ENCODE data around the gene FAM110C. TPM values are rescaled to one million over a fixed set of nuclear protein-coding genes. Genes with fewer than 3 reads are reported as not detected.
A peak's percentile ranks its signal among the peaks of the same experiment; 100 is the strongest.

The FAM110C gene
- total and polyA plus RNA-seq, 4 donors, result 2.8 to 9.7 (median 3.2) TPM

DNA sequence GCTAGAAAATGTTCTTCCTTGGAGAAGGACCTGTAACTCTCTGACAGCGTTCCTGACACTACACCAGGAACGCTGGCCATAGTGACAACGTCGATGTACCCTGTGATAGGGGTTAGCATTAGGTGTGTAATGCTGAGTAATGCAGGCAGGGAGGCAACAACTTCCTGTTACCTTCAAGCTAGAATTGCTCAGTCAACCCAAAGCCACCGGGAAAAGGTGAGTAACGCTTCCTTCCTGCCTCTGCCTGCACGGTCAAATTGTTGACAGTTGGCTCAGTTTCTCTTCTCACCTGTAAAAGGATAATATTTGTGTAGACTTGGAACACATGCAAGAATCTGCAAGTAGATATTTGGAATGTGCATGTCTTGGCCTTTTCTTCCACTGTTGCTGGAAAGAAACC is 12.7 kb downstream of the FAM110C start:
- no peaks in the 10 kb centered on the region for H3K27me3 ChIP-seq (ENCODE audit: control insufficient read depth in 3 of 3, insufficient read depth in 3 of 3, low read length in 2 of 3)
- 39 to 41% methylated on average over 7 of the region's 7 CpGs for WGBS, 2 donors
- ATAC-seq (ENCODE audit: insufficient read depth, low FRiP score), result no peak
- H3K36me3 ChIP-seq (ENCODE audit: control insufficient read depth in 4 of 4, insufficient read depth in 4 of 4, low read length in 4 of 4), result no peaks in the 10 kb centered on the region
- no peaks in the 10 kb centered on the region for H3K9me3 ChIP-seq (ENCODE audit: control insufficient read depth in 4 of 4, insufficient read depth in 3 of 4, low read length in 3 of 4)
- TF ChIP-seq CTCF (IDR thresholded peaks at IDR 0.05; ENCODE audit: control extremely low read depth, extremely low read depth), result no peak
- DNase-seq, result no peak
- H3K4me1 ChIP-seq (ENCODE audit: control insufficient read depth in 5 of 5, insufficient read depth in 5 of 5, low read length in 5 of 5), result peaks cover 0 to 6% (median 0%) of the 10 kb centered on the region in 5 donors
- H3K4me3 ChIP-seq, result no peak overlapping the region
- no peak overlapping the region for H3K27ac ChIP-seq (ENCODE audit: low read depth in 1 of 2, low read length in 1 of 2)
- no peak overlapping the region for H3K9ac ChIP-seq (ENCODE audit: insufficient read depth in 1 of 2, low read length in 2 of 2)

- H3K27me3 ChIP-seq (ENCODE audit: control insufficient read depth in 3 of 3, insufficient read depth in 3 of 3, low read length in 2 of 3), result no peaks in the 10 kb centered on the region
- 88 to 94% methylated on average over 5 of the region's 5 CpGs for WGBS, 2 donors
- no peaks in the 10 kb centered on the region for H3K36me3 ChIP-seq (ENCODE audit: control insufficient read depth in 4 of 4, insufficient read depth in 4 of 4, low read length in 4 of 4)
- ATAC-seq (ENCODE audit: insufficient read depth, low FRiP score) (no peak), DNase-seq (no peak)
- H3K27ac ChIP-seq (ENCODE audit: low read depth in 1 of 2, low read length in 1 of 2), result no peak overlapping the region
- H3K9me3 ChIP-seq (ENCODE audit: control insufficient read depth in 4 of 4, insufficient read depth in 3 of 4, low read length in 3 of 4), result no peaks in the 10 kb centered on the region
- H3K4me3 ChIP-seq, result no peak overlapping the region
- no peak for TF ChIP-seq CTCF (IDR thresholded peaks at IDR 0.05; ENCODE audit: control extremely low read depth, extremely low read depth)
- no peak overlapping the region for H3K9ac ChIP-seq (ENCODE audit: insufficient read depth in 1 of 2, low read length in 2 of 2)
- H3K4me1 ChIP-seq (ENCODE audit: control insufficient read depth in 5 of 5, insufficient read depth in 5 of 5, low read length in 5 of 5), result peaks cover 0 to 6% (median 0%) of the 10 kb centered on the region in 5 donors
Observed at GRCh38 chr2:32068-32467, 14.2 kb downstream of the FAM110C start.

- no peak overlapping the region for H3K9ac ChIP-seq (ENCODE audit: insufficient read depth in 1 of 2, low read length in 2 of 2)
- TF ChIP-seq CTCF (IDR thresholded peaks at IDR 0.05; ENCODE audit: control extremely low read depth, extremely low read depth), result no peak
- DNase-seq, result peak in 2 of 3 donors; percentile 45 to 66
- H3K36me3 ChIP-seq (ENCODE audit: control insufficient read depth in 4 of 4, insufficient read depth in 4 of 4, low read length in 4 of 4), result no peaks in the 10 kb centered on the region
- ATAC-seq (ENCODE audit: insufficient read depth, low FRiP score), result no peak
- H3K9me3 ChIP-seq (ENCODE audit: control insufficient read depth in 4 of 4, insufficient read depth in 3 of 4, low read length in 3 of 4), result no peaks in the 10 kb centered on the region
- H3K27ac ChIP-seq (ENCODE audit: low read depth in 1 of 2, low read length in 1 of 2), result no peak overlapping the region
- no peaks in the 10 kb centered on the region for H3K27me3 ChIP-seq (ENCODE audit: control insufficient read depth in 3 of 3, insufficient read depth in 3 of 3, low read length in 2 of 3)
- H3K4me3 ChIP-seq, result no peak overlapping the region
- peaks cover 0 to 9% (median 6%) of the 10 kb centered on the region in 5 donors for H3K4me1 ChIP-seq (ENCODE audit: control insufficient read depth in 5 of 5, insufficient read depth in 5 of 5, low read length in 5 of 5)
- WGBS, 2 donors, result 52 to 82% methylated on average over 1 of the region's 1 CpG
Observed at GRCh38 chr2:29253-29652, 17.1 kb downstream of the FAM110C start.

DNA sequence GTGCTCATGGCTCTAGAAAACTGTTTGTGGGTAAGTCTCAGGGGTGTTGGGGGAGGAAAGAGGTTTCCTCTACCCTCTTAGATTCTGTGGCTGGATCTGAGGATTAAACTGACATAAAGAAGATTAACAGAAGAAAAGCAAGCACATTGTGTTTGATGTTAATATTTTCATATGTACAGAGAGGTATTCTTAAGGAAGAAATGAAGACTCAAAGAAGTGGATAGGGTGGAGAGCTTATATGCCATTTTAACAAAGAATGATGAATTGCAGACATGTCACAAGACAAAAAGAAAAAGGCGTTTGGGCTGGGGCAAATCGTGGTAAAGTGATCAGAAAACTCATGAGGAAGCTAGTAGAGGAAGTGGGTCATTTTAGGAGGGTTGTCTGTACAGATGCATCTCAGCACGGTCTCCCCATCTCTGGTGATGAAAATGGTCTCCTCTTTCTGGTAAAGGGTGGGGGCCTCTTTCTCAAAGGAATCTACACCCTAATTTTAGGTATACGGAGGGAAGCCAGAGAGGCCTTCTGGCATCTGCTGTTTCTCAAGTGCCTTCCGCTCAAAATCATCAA is 17.8 kb downstream of the FAM110C start:
- no peaks in the 10 kb centered on the region for H3K9me3 ChIP-seq (ENCODE audit: control insufficient read depth in 4 of 4, insufficient read depth in 3 of 4, low read length in 3 of 4)
- H3K9ac ChIP-seq (ENCODE audit: insufficient read depth in 1 of 2, low read length in 2 of 2), result no peak overlapping the region
- no peak for TF ChIP-seq CTCF (IDR thresholded peaks at IDR 0.05; ENCODE audit: control extremely low read depth, extremely low read depth)
- WGBS, 2 donors, result 53 to 65% methylated on average over 5 of the region's 5 CpGs
- no peak for ATAC-seq (ENCODE audit: insufficient read depth, low FRiP score)
- DNase-seq, result no peak
- H3K36me3 ChIP-seq (ENCODE audit: control insufficient read depth in 4 of 4, insufficient read depth in 4 of 4, low read length in 4 of 4), result no peaks in the 10 kb centered on the region
- H3K4me3 ChIP-seq, result no peak overlapping the region
- H3K4me1 ChIP-seq (ENCODE audit: control insufficient read depth in 5 of 5, insufficient read depth in 5 of 5, low read length in 5 of 5), result peaks cover 0 to 9% (median 4%) of the 10 kb centered on the region in 5 donors
- H3K27me3 ChIP-seq (ENCODE audit: control insufficient read depth in 3 of 3, insufficient read depth in 3 of 3, low read length in 2 of 3), result no peaks in the 10 kb centered on the region
- no peak overlapping the region for H3K27ac ChIP-seq (ENCODE audit: low read depth in 1 of 2, low read length in 1 of 2)
